Measurements from ENCODE around the gene FH.
A peak's percentile ranks its signal among the peaks of the same experiment; 100 is the strongest.

The FH gene

DNA sequence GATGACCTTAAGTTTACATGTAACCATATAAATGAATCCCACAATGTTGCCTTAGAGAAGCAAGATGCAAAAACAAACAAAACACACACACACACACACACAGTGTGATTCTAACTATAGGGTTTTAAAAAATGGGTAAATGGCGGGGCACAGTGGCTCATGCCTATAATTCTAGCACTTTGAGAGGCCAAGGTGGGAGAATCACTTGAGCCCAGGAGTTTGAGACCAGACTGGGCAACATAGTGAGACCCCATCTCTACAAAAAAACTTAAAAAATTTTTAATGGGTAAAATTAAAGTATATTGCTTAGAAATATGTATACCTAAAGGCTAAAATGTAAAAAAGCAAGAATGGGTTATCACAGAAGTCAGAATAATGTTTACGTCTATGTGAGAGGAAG is 28.5 kb upstream of the FH start:
- Histone ChIP-seq H3K4me3 (ENCODE audit: low read length) (no peak overlapping the region), H3K9me2 (replicated peaks; ENCODE audit: control insufficient read depth, low read length) (no peaks in the 10 kb centered on the region), H3K9me3 (ENCODE audit: control insufficient read depth, insufficient read depth, low read length) (no peaks in the 10 kb centered on the region)

DNA sequence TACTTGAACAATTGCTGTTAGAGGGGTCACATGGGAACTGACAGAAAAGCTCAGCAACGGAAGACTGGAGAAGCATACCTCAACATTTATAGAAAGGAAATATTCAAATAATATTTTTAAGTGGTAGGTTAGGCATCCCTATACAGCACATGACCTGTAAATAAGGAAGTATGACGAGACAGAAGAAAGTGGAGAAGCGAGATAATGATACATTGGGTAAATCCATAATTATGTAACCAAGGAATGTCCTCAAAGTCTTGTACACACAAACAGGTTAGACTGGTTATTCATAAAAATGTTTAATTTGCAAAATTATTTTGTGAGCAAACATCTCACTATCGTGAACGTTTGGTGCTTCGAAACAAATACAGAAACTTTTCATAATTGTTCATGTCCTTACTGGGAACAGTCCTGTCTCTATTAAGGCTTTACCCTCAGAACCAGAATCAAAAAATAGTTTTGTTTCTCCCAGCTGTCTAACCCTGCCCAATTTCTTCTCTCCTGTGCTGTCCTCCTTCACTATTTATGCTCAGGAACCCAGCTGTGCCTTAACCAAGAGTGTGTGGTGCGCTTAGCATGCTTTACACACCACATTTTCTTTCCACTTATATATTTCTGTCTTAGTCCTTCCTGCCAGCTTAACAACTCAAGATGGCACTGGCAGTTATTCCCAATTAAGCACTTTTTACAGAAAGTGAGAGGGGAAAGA is 22.8 kb upstream of the FH start:
- no peaks in the 10 kb centered on the region for H3F3A ChIP-seq (ENCODE audit: control insufficient read depth, insufficient read depth)
- peaks cover 14% of the 10 kb centered on the region for H3K36me3 ChIP-seq (ENCODE audit: control insufficient read depth, low read length)
- H3K4me2 ChIP-seq (ENCODE audit: low read length) = peak overlapping the region; percentile 31
- peaks cover 7% of the 10 kb centered on the region for H3K79me2 ChIP-seq (ENCODE audit: control insufficient read depth, low read length)
- H3K4me1 ChIP-seq (ENCODE audit: control insufficient read depth, low read length) = peaks cover 24% of the 10 kb centered on the region
- H4K20me1 ChIP-seq (ENCODE audit: control insufficient read depth, insufficient read depth, low read depth, low read length) = no peaks in the 10 kb centered on the region
- no peak overlapping the region for H3K27ac ChIP-seq (ENCODE audit: low read depth, low read length)
- no peaks in the 10 kb centered on the region for H3K9me3 ChIP-seq (ENCODE audit: control insufficient read depth, insufficient read depth, low read length)
- H3K27me3 ChIP-seq (ENCODE audit: control insufficient read depth, low read length) = no peaks in the 10 kb centered on the region
- no peaks in the 10 kb centered on the region for H3K9me2 ChIP-seq (replicated peaks; ENCODE audit: control insufficient read depth, low read length)
- TF ChIP-seq, protein P1, sequence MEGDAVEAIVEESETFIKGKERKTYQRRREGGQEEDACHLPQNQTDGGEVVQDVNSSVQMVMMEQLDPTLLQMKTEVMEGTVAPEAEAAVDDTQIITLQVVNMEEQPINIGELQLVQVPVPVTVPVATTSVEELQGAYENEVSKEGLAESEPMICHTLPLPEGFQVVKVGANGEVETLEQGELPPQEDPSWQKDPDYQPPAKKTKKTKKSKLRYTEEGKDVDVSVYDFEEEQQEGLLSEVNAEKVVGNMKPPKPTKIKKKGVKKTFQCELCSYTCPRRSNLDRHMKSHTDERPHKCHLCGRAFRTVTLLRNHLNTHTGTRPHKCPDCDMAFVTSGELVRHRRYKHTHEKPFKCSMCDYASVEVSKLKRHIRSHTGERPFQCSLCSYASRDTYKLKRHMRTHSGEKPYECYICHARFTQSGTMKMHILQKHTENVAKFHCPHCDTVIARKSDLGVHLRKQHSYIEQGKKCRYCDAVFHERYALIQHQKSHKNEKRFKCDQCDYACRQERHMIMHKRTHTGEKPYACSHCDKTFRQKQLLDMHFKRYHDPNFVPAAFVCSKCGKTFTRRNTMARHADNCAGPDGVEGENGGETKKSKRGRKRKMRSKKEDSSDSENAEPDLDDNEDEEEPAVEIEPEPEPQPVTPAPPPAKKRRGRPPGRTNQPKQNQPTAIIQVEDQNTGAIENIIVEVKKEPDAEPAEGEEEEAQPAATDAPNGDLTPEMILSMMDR (IDR thresholded peaks at IDR 0.05; ENCODE audit: low read depth, low read length, poor library complexity, severe bottlenecking) = no peak
- TF ChIP-seq EZH2phosphoT487 (IDR thresholded peaks at IDR 0.05; ENCODE audit: borderline replicate concordance, low read length) = no peak
- peak overlapping the region; percentile 17; the same call in 1 of the 2 replicates for H3K4me3 ChIP-seq (ENCODE audit: low read length)

More for the DNA sequence above, 28.5 kb upstream of the FH start:
- Histone ChIP-seq H3K27ac (ENCODE audit: low read depth, low read length) (no peak overlapping the region), H3K79me2 (ENCODE audit: control insufficient read depth, low read length) (no peaks in the 10 kb centered on the region), H3K4me2 (ENCODE audit: low read length) (no peak overlapping the region), H3K36me3 (ENCODE audit: control insufficient read depth, low read length) (peaks cover 19% of the 10 kb centered on the region), H3K27me3 (ENCODE audit: control insufficient read depth, low read length) (no peaks in the 10 kb centered on the region), H4K20me1 (ENCODE audit: control insufficient read depth, insufficient read depth, low read depth, low read length) (no peaks in the 10 kb centered on the region), H3K4me1 (ENCODE audit: control insufficient read depth, low read length) (peaks cover 33% of the 10 kb centered on the region), H3F3A (ENCODE audit: control insufficient read depth, insufficient read depth) (peaks cover 8% of the 10 kb centered on the region; the same call in 1 of the 2 replicates)
- no peak for TF ChIP-seq EZH2phosphoT487 (IDR thresholded peaks at IDR 0.05; ENCODE audit: borderline replicate concordance, low read length)
- TF ChIP-seq, protein P1 (IDR thresholded peaks at IDR 0.05; ENCODE audit: low read depth, low read length, poor library complexity, severe bottlenecking) = no peak

DNA sequence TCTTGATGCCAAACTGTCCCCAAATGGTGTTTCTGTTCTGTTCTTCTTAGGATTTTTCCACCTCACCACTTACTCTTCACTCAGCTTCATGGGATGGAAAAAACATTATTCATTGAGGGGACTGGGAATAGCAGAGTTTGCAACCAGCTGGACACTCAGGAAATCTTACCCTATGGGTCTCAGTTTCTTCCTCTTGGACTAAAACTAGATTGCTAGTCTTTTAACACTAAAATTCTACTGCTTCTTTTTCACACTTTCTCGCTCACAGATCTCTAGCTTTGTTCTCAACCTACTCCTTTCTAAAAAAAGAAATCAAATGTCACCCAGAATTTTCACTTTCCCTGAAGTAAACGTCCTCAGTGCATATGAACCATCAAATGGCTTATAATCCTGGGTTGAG is 17.4 kb upstream of the FH start:
- Histone ChIP-seq H3K27me3 (ENCODE audit: control insufficient read depth, low read length) (no peaks in the 10 kb centered on the region), H3K9me2 (replicated peaks; ENCODE audit: control insufficient read depth, low read length) (no peaks in the 10 kb centered on the region), H3F3A (ENCODE audit: control insufficient read depth, insufficient read depth) (peaks cover 18% of the 10 kb centered on the region), H3K36me3 (ENCODE audit: control insufficient read depth, low read length) (peaks cover 40% of the 10 kb centered on the region), H3K79me2 (ENCODE audit: control insufficient read depth, low read length) (peaks cover 43% of the 10 kb centered on the region), H3K27ac (ENCODE audit: low read depth, low read length) (no peak overlapping the region), H3K4me1 (ENCODE audit: control insufficient read depth, low read length) (peaks cover 56% of the 10 kb centered on the region), H3K4me2 (ENCODE audit: low read length) (no peak overlapping the region), H3K4me3 (ENCODE audit: low read length) (no peak overlapping the region), H4K20me1 (ENCODE audit: control insufficient read depth, insufficient read depth, low read depth, low read length) (no peaks in the 10 kb centered on the region), H3K9me3 (ENCODE audit: control insufficient read depth, insufficient read depth, low read length) (peaks cover 4% of the 10 kb centered on the region; the same call in 1 of the 2 replicates)
- TF ChIP-seq, protein P1 (IDR thresholded peaks at IDR 0.05; ENCODE audit: low read depth, low read length, poor library complexity, severe bottlenecking) = no peak
- TF ChIP-seq EZH2phosphoT487 (IDR thresholded peaks at IDR 0.05; ENCODE audit: borderline replicate concordance, low read length) = no peak
